ENCODE data around the gene CDH10.

DNA sequence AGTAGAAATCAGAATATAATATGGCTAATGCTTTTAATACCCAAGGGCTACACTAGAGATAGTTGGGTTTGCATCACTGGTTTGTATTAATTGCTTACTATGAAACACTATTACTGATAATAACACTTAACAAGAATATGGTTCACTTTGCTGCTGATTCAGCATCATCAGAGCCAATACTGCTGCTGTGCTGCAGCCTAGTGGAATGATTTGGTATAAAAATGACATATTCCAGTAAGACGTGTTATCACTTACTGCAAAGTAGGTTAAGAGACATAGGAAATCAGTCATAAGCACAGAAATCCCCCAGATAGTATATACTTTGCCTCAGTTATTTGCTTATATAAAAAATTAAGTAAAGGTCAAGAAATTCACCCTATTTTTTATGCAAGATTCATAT lies 2.8 kb downstream of the CDH10 start:
- TF ChIP-seq, protein P1, sequence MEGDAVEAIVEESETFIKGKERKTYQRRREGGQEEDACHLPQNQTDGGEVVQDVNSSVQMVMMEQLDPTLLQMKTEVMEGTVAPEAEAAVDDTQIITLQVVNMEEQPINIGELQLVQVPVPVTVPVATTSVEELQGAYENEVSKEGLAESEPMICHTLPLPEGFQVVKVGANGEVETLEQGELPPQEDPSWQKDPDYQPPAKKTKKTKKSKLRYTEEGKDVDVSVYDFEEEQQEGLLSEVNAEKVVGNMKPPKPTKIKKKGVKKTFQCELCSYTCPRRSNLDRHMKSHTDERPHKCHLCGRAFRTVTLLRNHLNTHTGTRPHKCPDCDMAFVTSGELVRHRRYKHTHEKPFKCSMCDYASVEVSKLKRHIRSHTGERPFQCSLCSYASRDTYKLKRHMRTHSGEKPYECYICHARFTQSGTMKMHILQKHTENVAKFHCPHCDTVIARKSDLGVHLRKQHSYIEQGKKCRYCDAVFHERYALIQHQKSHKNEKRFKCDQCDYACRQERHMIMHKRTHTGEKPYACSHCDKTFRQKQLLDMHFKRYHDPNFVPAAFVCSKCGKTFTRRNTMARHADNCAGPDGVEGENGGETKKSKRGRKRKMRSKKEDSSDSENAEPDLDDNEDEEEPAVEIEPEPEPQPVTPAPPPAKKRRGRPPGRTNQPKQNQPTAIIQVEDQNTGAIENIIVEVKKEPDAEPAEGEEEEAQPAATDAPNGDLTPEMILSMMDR (IDR thresholded peaks at IDR 0.05; ENCODE audit: low read depth, low read length) = peak; percentile 55
- TF ChIP-seq EZH2phosphoT487 (IDR thresholded peaks at IDR 0.05; ENCODE audit: low read depth) = no peak

All from OCI-LY3 (cell line).